Testis (tissue), 2 donors: ENCODE measurements around the gene MRI1.

Experiments
- POLR2A ChIP-seq: fragments of 450-650 bp; IDR thresholded peaks from one replicate; pipeline ENCODE4 v1.6.1; 2017; ENCODE audit warnings: antibody characterized with exemption, mild to moderate bottlenecking, moderate library complexity
- TF ChIP-seq, protein P1 (sequence below), 3 experiments: fragments of 450-650 bp in 2 of 3; fragments of 200-600 bp in 1 of 3; sonication (generic) in 1 of 3; IDR thresholded peaks; one replicate each; pipeline ENCODE4 v1.5.1; 2016 to 2019; ENCODE audit warnings: antibody characterized with exemption in 3 of 3, mild to moderate bottlenecking in 2 of 3, moderate library complexity in 1 of 3

DNA sequence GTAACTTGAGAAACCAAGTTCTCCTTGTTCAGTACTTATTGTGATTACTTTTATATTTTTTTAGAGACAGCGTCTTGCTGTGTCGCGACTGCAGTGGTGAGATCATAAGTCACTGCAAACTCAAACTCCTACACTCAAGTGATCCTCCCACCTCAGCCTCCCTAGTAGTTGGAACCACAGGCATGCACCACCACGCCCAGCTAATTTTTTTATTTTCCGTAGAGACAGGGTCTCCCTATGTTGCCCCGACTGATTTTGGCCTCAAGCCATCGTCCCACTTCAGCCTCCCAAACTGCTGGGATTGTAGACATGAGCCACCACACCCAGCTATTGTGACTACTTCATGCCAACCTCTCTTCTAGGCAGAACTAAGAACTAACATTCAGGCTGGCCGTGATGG, 18.2 kb downstream of the MRI1 start:
- TF ChIP-seq POLR2A: no peak
- TF ChIP-seq, protein P1, sequence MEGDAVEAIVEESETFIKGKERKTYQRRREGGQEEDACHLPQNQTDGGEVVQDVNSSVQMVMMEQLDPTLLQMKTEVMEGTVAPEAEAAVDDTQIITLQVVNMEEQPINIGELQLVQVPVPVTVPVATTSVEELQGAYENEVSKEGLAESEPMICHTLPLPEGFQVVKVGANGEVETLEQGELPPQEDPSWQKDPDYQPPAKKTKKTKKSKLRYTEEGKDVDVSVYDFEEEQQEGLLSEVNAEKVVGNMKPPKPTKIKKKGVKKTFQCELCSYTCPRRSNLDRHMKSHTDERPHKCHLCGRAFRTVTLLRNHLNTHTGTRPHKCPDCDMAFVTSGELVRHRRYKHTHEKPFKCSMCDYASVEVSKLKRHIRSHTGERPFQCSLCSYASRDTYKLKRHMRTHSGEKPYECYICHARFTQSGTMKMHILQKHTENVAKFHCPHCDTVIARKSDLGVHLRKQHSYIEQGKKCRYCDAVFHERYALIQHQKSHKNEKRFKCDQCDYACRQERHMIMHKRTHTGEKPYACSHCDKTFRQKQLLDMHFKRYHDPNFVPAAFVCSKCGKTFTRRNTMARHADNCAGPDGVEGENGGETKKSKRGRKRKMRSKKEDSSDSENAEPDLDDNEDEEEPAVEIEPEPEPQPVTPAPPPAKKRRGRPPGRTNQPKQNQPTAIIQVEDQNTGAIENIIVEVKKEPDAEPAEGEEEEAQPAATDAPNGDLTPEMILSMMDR (IDR thresholded peaks at IDR 0.05): no peak
